ENCODE data around the gene SLC27A1. TPM values are rescaled to one million over a fixed set of nuclear protein-coding genes. Genes with fewer than 3 reads are reported as not detected.

The SLC27A1 gene
- total RNA-seq, 1 donor from 2014 or later = 2.0 TPM

GRCh38 chr19:17483605-17484002 lies 13.3 kb downstream of the SLC27A1 start:
- H3K4me1 Mint-ChIP-seq (ENCODE audit: low read depth) = no peaks in the 10 kb centered on the region
- H3K36me3 Mint-ChIP-seq (ENCODE audit: low read depth) = no peaks in the 10 kb centered on the region
- no peak overlapping the region for H3K4me3 Mint-ChIP-seq
- intact Hi-C loops (cut with micrococcal nuclease) = no loop called here
- H3K9me3 Mint-ChIP-seq = no peaks in the 10 kb centered on the region
- H3K27ac Mint-ChIP-seq = no peak overlapping the region
- DNase-seq (ENCODE audit: low spot score) = no peak
- peaks cover 8% of the 10 kb centered on the region for H3K27me3 Mint-ChIP-seq (ENCODE audit: insufficient read depth)

- DNase-seq (ENCODE audit: low spot score) = no peak
- H3K9me3 Mint-ChIP-seq = no peaks in the 10 kb centered on the region
- peaks cover 8% of the 10 kb centered on the region for H3K27me3 Mint-ChIP-seq (ENCODE audit: insufficient read depth)
- intact Hi-C loops (cut with micrococcal nuclease) = no loop called here
- H3K4me1 Mint-ChIP-seq (ENCODE audit: low read depth) = peaks cover 5% of the 10 kb centered on the region
- no peaks in the 10 kb centered on the region for H3K36me3 Mint-ChIP-seq (ENCODE audit: low read depth)
- H3K27ac Mint-ChIP-seq = no peak overlapping the region
- H3K4me3 Mint-ChIP-seq = no peak overlapping the region
Measured at GRCh38 chr19:17484520-17485185, 14.3 kb downstream of the SLC27A1 start.

- no peak for DNase-seq (ENCODE audit: low spot score)
- Mint-ChIP-seq H3K36me3 (ENCODE audit: low read depth) (no peaks in the 10 kb centered on the region), H3K9me3 (no peaks in the 10 kb centered on the region), H3K4me1 (ENCODE audit: low read depth) (peaks cover 7% of the 10 kb centered on the region), H3K4me3 (no peak overlapping the region), H3K27ac (no peak overlapping the region), H3K27me3 (ENCODE audit: insufficient read depth) (peaks cover 8% of the 10 kb centered on the region)
- intact Hi-C loops (cut with micrococcal nuclease) = no loop called here
Measured at GRCh38 chr19:17486545-17487240, 16.4 kb downstream of the SLC27A1 start.

GRCh38 chr19:17487284-17488121 lies 17.2 kb downstream of the SLC27A1 start:
- intact Hi-C loops (cut with micrococcal nuclease) = no loop called here
- Mint-ChIP-seq H3K36me3 (ENCODE audit: low read depth) (no peaks in the 10 kb centered on the region), H3K4me3 (no peak overlapping the region), H3K4me1 (ENCODE audit: low read depth) (peaks cover 7% of the 10 kb centered on the region), H3K9me3 (no peaks in the 10 kb centered on the region), H3K27ac (no peak overlapping the region), H3K27me3 (ENCODE audit: insufficient read depth) (peaks cover 8% of the 10 kb centered on the region)
- DNase-seq (ENCODE audit: low spot score) = no peak

GRCh38 chr19:17488593-17489391 lies 18.5 kb downstream of the SLC27A1 start:
- H3K27me3 Mint-ChIP-seq (ENCODE audit: insufficient read depth) = peaks cover 5% of the 10 kb centered on the region
- no peaks in the 10 kb centered on the region for H3K9me3 Mint-ChIP-seq
- no peak overlapping the region for H3K27ac Mint-ChIP-seq
- intact Hi-C loops (cut with micrococcal nuclease) = no loop called here
- no peak overlapping the region for H3K4me3 Mint-ChIP-seq
- peak; percentile 25 for DNase-seq (ENCODE audit: low spot score)
- no peaks in the 10 kb centered on the region for H3K36me3 Mint-ChIP-seq (ENCODE audit: low read depth)
- peaks cover 7% of the 10 kb centered on the region for H3K4me1 Mint-ChIP-seq (ENCODE audit: low read depth)

- H3K27ac Mint-ChIP-seq = peak overlapping the region; percentile 26
- intact Hi-C loops (cut with micrococcal nuclease) = no loop called here
- no peaks in the 10 kb centered on the region for H3K36me3 Mint-ChIP-seq (ENCODE audit: low read depth)
- H3K4me3 Mint-ChIP-seq = no peak overlapping the region
- no peak for DNase-seq (ENCODE audit: low spot score)
- peaks cover 2% of the 10 kb centered on the region for H3K27me3 Mint-ChIP-seq (ENCODE audit: insufficient read depth)
- H3K9me3 Mint-ChIP-seq = no peaks in the 10 kb centered on the region
- H3K4me1 Mint-ChIP-seq (ENCODE audit: low read depth) = peaks cover 7% of the 10 kb centered on the region
Measured at GRCh38 chr19:17489392-17490030, 19.2 kb downstream of the SLC27A1 start.

- H3K9me3 Mint-ChIP-seq = no peaks in the 10 kb centered on the region
- H3K4me1 Mint-ChIP-seq (ENCODE audit: low read depth) = peaks cover 7% of the 10 kb centered on the region
- DNase-seq (ENCODE audit: low spot score) = no peak
- H3K4me3 Mint-ChIP-seq = no peak overlapping the region
- no peak overlapping the region for H3K27ac Mint-ChIP-seq
- intact Hi-C loops (cut with micrococcal nuclease) = no loop called here
- peaks cover 2% of the 10 kb centered on the region for H3K27me3 Mint-ChIP-seq (ENCODE audit: insufficient read depth)
- no peaks in the 10 kb centered on the region for H3K36me3 Mint-ChIP-seq (ENCODE audit: low read depth)
Measured at GRCh38 chr19:17490411-17490810, 20.1 kb downstream of the SLC27A1 start.

- no peak overlapping the region for H3K27ac Mint-ChIP-seq
- no peaks in the 10 kb centered on the region for H3K36me3 Mint-ChIP-seq (ENCODE audit: low read depth)
- H3K4me3 Mint-ChIP-seq = no peak overlapping the region
- DNase-seq (ENCODE audit: low spot score) = no peak
- intact Hi-C loops (cut with micrococcal nuclease) = no loop called here
- no peaks in the 10 kb centered on the region for H3K9me3 Mint-ChIP-seq
- peaks cover 14% of the 10 kb centered on the region for H3K4me1 Mint-ChIP-seq (ENCODE audit: low read depth)
- H3K27me3 Mint-ChIP-seq (ENCODE audit: insufficient read depth) = peaks cover 2% of the 10 kb centered on the region
Measured at GRCh38 chr19:17491287-17491686, 21.0 kb downstream of the SLC27A1 start.

- H3K36me3 Mint-ChIP-seq (ENCODE audit: low read depth) = no peaks in the 10 kb centered on the region
- no peak overlapping the region for H3K27ac Mint-ChIP-seq
- H3K4me1 Mint-ChIP-seq (ENCODE audit: low read depth) = peaks cover 13% of the 10 kb centered on the region
- no peak for DNase-seq (ENCODE audit: low spot score)
- no peak overlapping the region for H3K4me3 Mint-ChIP-seq
- no peaks in the 10 kb centered on the region for H3K9me3 Mint-ChIP-seq
- intact Hi-C loops (cut with micrococcal nuclease) = loop anchor here (1.0 to 2.0 kb wide), 3 partner anchors 16 to 79 kb away; partner anchors contain the start of gene PGLS
- no peaks in the 10 kb centered on the region for H3K27me3 Mint-ChIP-seq (ENCODE audit: insufficient read depth)
Measured at GRCh38 chr19:17495639-17496296, 25.4 kb downstream of the SLC27A1 start.

GRCh38 chr19:17496337-17496997 lies 26.1 kb downstream of the SLC27A1 start:
- Mint-ChIP-seq H3K9me3 (no peaks in the 10 kb centered on the region), H3K4me1 (ENCODE audit: low read depth) (peaks cover 13% of the 10 kb centered on the region), H3K4me3 (no peak overlapping the region), H3K27me3 (ENCODE audit: insufficient read depth) (no peaks in the 10 kb centered on the region), H3K36me3 (ENCODE audit: low read depth) (no peaks in the 10 kb centered on the region), H3K27ac (no peak overlapping the region)
- intact Hi-C loops (cut with micrococcal nuclease) = loop anchor here (1.0 to 2.0 kb wide), 3 partner anchors 15 to 78 kb away; partner anchors contain the start of gene PGLS
- peak; percentile 74 for DNase-seq (ENCODE audit: low spot score)

- Mint-ChIP-seq H3K27ac (no peak overlapping the region), H3K36me3 (ENCODE audit: low read depth) (no peaks in the 10 kb centered on the region), H3K27me3 (ENCODE audit: insufficient read depth) (no peaks in the 10 kb centered on the region), H3K4me1 (ENCODE audit: low read depth) (peaks cover 13% of the 10 kb centered on the region), H3K4me3 (no peak overlapping the region), H3K9me3 (no peaks in the 10 kb centered on the region)
- intact Hi-C loops (cut with micrococcal nuclease) = loop anchor here (2.0 kb wide), 1 partner anchor 78 kb away; no protein-coding TSS in a partner anchor
- DNase-seq (ENCODE audit: low spot score) = no peak
Measured at GRCh38 chr19:17497149-17497798, 26.9 kb downstream of the SLC27A1 start.
